Hepatocyte (in vitro differentiated cells): ENCODE measurements around the gene BARX2. TPM values are rescaled to one million over a fixed set of nuclear protein-coding genes. Genes with fewer than 3 reads are reported as not detected.

ENCODE experiments used
- DNase-seq: peaks from one replicate; pipeline ENCODE4 v3.0.0-alpha.2; 2016; ENCODE audit warnings: low spot score
- H2AFZ ChIP-seq: fragments of 200-600 bp; sonication (generic); 2 replicates; pipeline ENCODE4 v1.6.0; 2016; ENCODE audit warnings: antibody characterized with exemption, mild to moderate bottlenecking
- H3K27ac ChIP-seq: fragments of 200-600 bp; sonication (generic); 2 replicates; pipeline ENCODE4 v1.5.1; 2016; ENCODE audit warnings: mild to moderate bottlenecking
- H3K27me3 ChIP-seq: fragments of 200-600 bp; sonication (generic); 2 replicates; pipeline ENCODE4 v1.6.1; 2016
- H3K36me3 ChIP-seq: fragments of 200-600 bp; sonication (generic); replicated peaks from 2 replicates; pipeline ENCODE4 v1.5.1; 2016; ENCODE audit warnings: low read depth; ENCODE audit not compliant: insufficient read depth
- H3K4me1 ChIP-seq: fragments of 200-600 bp; sonication (generic); 2 replicates; pipeline ENCODE4 v1.5.1; 2016; ENCODE audit warnings: mild to moderate bottlenecking, moderate library complexity; ENCODE audit not compliant: insufficient read depth
- H3K4me2 ChIP-seq: fragments of 200-600 bp; sonication (generic); 2 replicates; pipeline ENCODE4 v1.6.0; 2016
- H3K4me3 ChIP-seq: fragments of 200-600 bp; sonication (generic); 2 replicates; pipeline ENCODE4 v1.5.1; 2016; ENCODE audit warnings: mild to moderate bottlenecking
- H3K79me2 ChIP-seq: fragments of 200-600 bp; sonication (generic); 2 replicates; pipeline ENCODE4 v1.6.0; 2017; ENCODE audit warnings: mild to moderate bottlenecking
- H3K9me2 ChIP-seq: fragments of 200-600 bp; sonication (generic); replicated peaks from 2 replicates; pipeline ENCODE4 v1.6.0; 2017; ENCODE audit warnings: mild to moderate bottlenecking; ENCODE audit not compliant: insufficient read depth
- H3K9me3 ChIP-seq: fragments of 200-600 bp; sonication (generic); 2 replicates; pipeline ENCODE4 v1.5.1; 2016; ENCODE audit warnings: low read depth, mild to moderate bottlenecking
- H4K20me1 ChIP-seq: fragments of 200-600 bp; sonication (generic); 2 replicates; pipeline ENCODE4 v1.6.0; 2016; ENCODE audit warnings: mild to moderate bottlenecking; ENCODE audit not compliant: insufficient read depth, poor library complexity, severe bottlenecking
- CTCF ChIP-seq: fragments of 200-600 bp; sonication (generic); IDR thresholded peaks from 2 replicates; pipeline ENCODE4 v1.5.1; 2016; ENCODE audit warnings: antibody characterized with exemption, mild to moderate bottlenecking; ENCODE audit not compliant: poor library complexity
- EZH2 ChIP-seq: fragments of 200-600 bp; sonication (generic); IDR thresholded peaks from 2 replicates; pipeline ENCODE4 v1.6.1; 2016; ENCODE audit warnings: antibody characterized with exemption, mild to moderate bottlenecking, borderline replicate concordance
- EZH2phosphoT487 ChIP-seq: fragments of 200-600 bp; sonication (generic); IDR thresholded peaks from one replicate; pipeline ENCODE4 v1.6.1; 2018; ENCODE audit warnings: antibody characterized with exemption, mild to moderate bottlenecking, low read depth, moderate library complexity; ENCODE audit not compliant: unreplicated experiment, severe bottlenecking
- WGBS: methylation state at CpG from one replicate; pipeline ENCODE4 v1.1.6; 2016; ENCODE audit warnings: low lambda C conversion rate; ENCODE audit errors: missing lambda C conversion rate; 5-methylcytosine and 5-hydroxymethylcytosine counted together
- polyA plus RNA-seq: library from polyadenylated mRNA; unstranded; fragments of >200 nt; fragmentation: Nextera tagmentation; extraction: Ambion mirVana; gene quantifications from 2 replicates; pipeline ENCODE4 v1.2.1, GENCODE V29; 2016
- total RNA-seq: library from RNA; depleted of rRNA; stranded (reverse); fragments of >200 nt; gene quantifications from 2 replicates; pipeline ENCODE4 v1.2.3, GENCODE V29; 2014

Gene BARX2
- total and polyA plus RNA-seq, 2 experiments from 2014 or later: 0.10 to 0.77 TPM

- DNase-seq: no peak
- H4K20me1 ChIP-seq: no peaks in the 10 kb centered on the region
- H3K4me2 ChIP-seq: no peak overlapping the region
- H3K9me2 ChIP-seq: no peaks in the 10 kb centered on the region
- no peak for TF ChIP-seq EZH2
- no peak for TF ChIP-seq EZH2phosphoT487
- no peak for TF ChIP-seq CTCF
- 67% methylated on average over 6 of the region's 6 CpGs for WGBS
- H3K27ac ChIP-seq: no peak overlapping the region
- no peak overlapping the region for H3K4me3 ChIP-seq
- H3K79me2 ChIP-seq: no peaks in the 10 kb centered on the region
- no peaks in the 10 kb centered on the region for H3K36me3 ChIP-seq
- peaks cover 28% of the 10 kb centered on the region for H3K4me1 ChIP-seq
- no peak overlapping the region for H2AFZ ChIP-seq
- H3K27me3 ChIP-seq: no peaks in the 10 kb centered on the region
- no peaks in the 10 kb centered on the region for H3K9me3 ChIP-seq
Measured at GRCh38 chr11:129453293-129453721, 77.7 kb downstream of the BARX2 start.

- Histone ChIP-seq H3K4me2 (no peak overlapping the region), H3K36me3 (no peaks in the 10 kb centered on the region), H4K20me1 (no peaks in the 10 kb centered on the region), H3K4me3 (no peak overlapping the region), H3K9me3 (no peaks in the 10 kb centered on the region), H3K27ac (no peak overlapping the region), H2AFZ (no peak overlapping the region), H3K27me3 (no peaks in the 10 kb centered on the region), H3K4me1 (peaks cover 39% of the 10 kb centered on the region), H3K9me2 (no peaks in the 10 kb centered on the region), H3K79me2 (no peaks in the 10 kb centered on the region)
- no peak for DNase-seq
- 89% methylated on average over 4 of the region's 4 CpGs for WGBS
- TF ChIP-seq EZH2phosphoT487 (no peak), CTCF (no peak), EZH2 (no peak)
Measured at GRCh38 chr11:129455101-129455500, 79.5 kb downstream of the BARX2 start.

GRCh38 chr11:129455756-129456655, 80.4 kb downstream of the BARX2 start:
- H2AFZ ChIP-seq: no peak overlapping the region
- no peaks in the 10 kb centered on the region for H3K27me3 ChIP-seq
- no peak overlapping the region for H3K4me2 ChIP-seq
- H4K20me1 ChIP-seq: no peaks in the 10 kb centered on the region
- peaks cover 39% of the 10 kb centered on the region for H3K4me1 ChIP-seq
- H3K4me3 ChIP-seq: no peak overlapping the region
- DNase-seq: no peak
- WGBS: 73% methylated on average over 17 of the region's 17 CpGs
- no peaks in the 10 kb centered on the region for H3K79me2 ChIP-seq
- TF ChIP-seq EZH2phosphoT487 (no peak), EZH2 (no peak), CTCF (no peak)
- H3K27ac ChIP-seq: peak overlapping the region; percentile 8
- H3K36me3 ChIP-seq: no peaks in the 10 kb centered on the region
- H3K9me2 ChIP-seq: no peaks in the 10 kb centered on the region
- H3K9me3 ChIP-seq: no peaks in the 10 kb centered on the region
